H9 (cell line): ENCODE data around the gene CACFD1. TPM values are rescaled to one million over a fixed set of nuclear protein-coding genes. Genes with fewer than 3 reads are reported as not detected.

Source experiments
- DNase-seq: peaks from one replicate; pipeline ENCODE4 v3.0.0-alpha.2; 2017
- H2AFZ ChIP-seq: one replicate; pipeline ENCODE4 v1.6.1; 2013; ENCODE audit warnings: mild to moderate bottlenecking, low read length, control low read depth, moderate library complexity
- H2AK5ac ChIP-seq: 2 replicates; pipeline ENCODE4 v1.6.1; 2013; ENCODE audit warnings: low read length, control low read depth, mixed read lengths; ENCODE audit not compliant: insufficient read length
- H2BK120ac ChIP-seq: one replicate; pipeline ENCODE4 v1.6.1; 2013; ENCODE audit warnings: low read depth, mild to moderate bottlenecking, low read length, control low read depth, inconsistent platforms; ENCODE audit not compliant: poor library complexity, severe bottlenecking
- H2BK12ac ChIP-seq: 2 replicates; pipeline ENCODE4 v1.6.1; 2013; ENCODE audit warnings: low read length, control low read depth, mixed read lengths, low read depth; ENCODE audit not compliant: insufficient read length
- H2BK15ac ChIP-seq: 2 replicates; pipeline ENCODE4 v1.6.1; 2013; ENCODE audit warnings: low read depth, low read length, control low read depth
- H2BK20ac ChIP-seq: one replicate; pipeline ENCODE4 v1.6.1; 2013; ENCODE audit warnings: low read depth, mild to moderate bottlenecking, low read length, control low read depth, inconsistent platforms; ENCODE audit not compliant: poor library complexity, severe bottlenecking
- H2BK5ac ChIP-seq: 2 replicates; pipeline ENCODE4 v1.6.1; 2013; ENCODE audit warnings: low read length, control low read depth, mixed read lengths; ENCODE audit not compliant: insufficient read length
- H3K14ac ChIP-seq: 2 replicates; pipeline ENCODE4 v1.6.1; 2013; ENCODE audit warnings: low read length, control low read depth; ENCODE audit not compliant: insufficient read depth
- H3K18ac ChIP-seq: 2 replicates; pipeline ENCODE4 v1.6.1; 2013; ENCODE audit warnings: low read depth, mild to moderate bottlenecking, mixed read lengths, low read length, control low read depth; ENCODE audit not compliant: insufficient read length
- H3K23ac ChIP-seq: 2 replicates; pipeline ENCODE4 v1.6.1; 2013; ENCODE audit warnings: low read length, control low read depth, mixed read lengths, low read depth; ENCODE audit not compliant: insufficient read length
- H3K23me2 ChIP-seq: 2 replicates; pipeline ENCODE4 v1.6.1; 2013; ENCODE audit warnings: low read depth, mild to moderate bottlenecking, mixed read lengths, low read length, control low read depth; ENCODE audit not compliant: insufficient read length, poor library complexity, severe bottlenecking
- H3K27ac ChIP-seq: 2 replicates; pipeline ENCODE4 v1.5.1; 2013; ENCODE audit warnings: low read length, control low read depth, mixed read lengths, low read depth; ENCODE audit not compliant: insufficient read length
- H3K27me3 ChIP-seq: 2 replicates; pipeline ENCODE4 v1.6.1; 2013; ENCODE audit warnings: low read length, control low read depth, inconsistent platforms; ENCODE audit not compliant: insufficient read depth
- H3K4ac ChIP-seq: 2 replicates; pipeline ENCODE4 v1.6.1; 2013; ENCODE audit warnings: low read depth, mild to moderate bottlenecking, control low read depth, inconsistent platforms, low read length, moderate library complexity
- H3K4me1 ChIP-seq: 2 replicates; pipeline ENCODE4 v1.6.1; 2013; ENCODE audit warnings: low read length, control low read depth, inconsistent platforms; ENCODE audit not compliant: insufficient read depth
- H3K4me2 ChIP-seq: 2 replicates; pipeline ENCODE4 v1.6.1; 2013; ENCODE audit warnings: low read length, control low read depth, mixed read lengths; ENCODE audit not compliant: insufficient read length, insufficient read depth
- H3K56ac ChIP-seq: 2 replicates; pipeline ENCODE4 v1.6.1; 2013; ENCODE audit warnings: low read depth, mild to moderate bottlenecking, mixed read lengths, low read length, control low read depth; ENCODE audit not compliant: insufficient read length
- H3K79me1 ChIP-seq: 2 replicates; pipeline ENCODE4 v1.6.1; 2013; ENCODE audit warnings: low read depth, mild to moderate bottlenecking, moderate library complexity, low read length, control low read depth, inconsistent platforms; ENCODE audit not compliant: insufficient read depth, poor library complexity, severe bottlenecking
- H3K79me2 ChIP-seq: 2 replicates; pipeline ENCODE4 v1.6.1; 2013; ENCODE audit warnings: low read length, control low read depth, inconsistent platforms; ENCODE audit not compliant: insufficient read depth
- H3K9ac ChIP-seq: 2 replicates; pipeline ENCODE4 v1.6.1; 2013; ENCODE audit warnings: low read length, control low read depth, mixed read lengths; ENCODE audit not compliant: insufficient read length; ENCODE audit errors: extremely low read depth
- H3K9me3 ChIP-seq: one replicate; pipeline ENCODE4 v1.6.1; 2013; ENCODE audit warnings: low read depth, low read length, inconsistent platforms; ENCODE audit not compliant: control insufficient read depth
- H3T11ph ChIP-seq: one replicate; pipeline ENCODE4 v1.6.1; 2013; ENCODE audit warnings: mild to moderate bottlenecking, low read length, control low read depth, inconsistent platforms
- H4K20me1 ChIP-seq: one replicate; pipeline ENCODE4 v1.6.1; 2013; ENCODE audit not compliant: control insufficient read depth, insufficient read length, insufficient read depth
- H4K5ac ChIP-seq: 2 replicates; pipeline ENCODE4 v1.6.1; 2013; ENCODE audit warnings: low read depth, mild to moderate bottlenecking, mixed read lengths, low read length, control low read depth; ENCODE audit not compliant: insufficient read length
- H4K8ac ChIP-seq: replicated peaks from 2 replicates; pipeline ENCODE4 v1.6.1; 2013; ENCODE audit warnings: low read length, control low read depth, mixed read lengths, low read depth; ENCODE audit not compliant: insufficient read length
- H4K91ac ChIP-seq: 2 replicates; pipeline ENCODE4 v1.6.1; 2013; ENCODE audit warnings: low read depth, mild to moderate bottlenecking, moderate library complexity, mixed read lengths, low read length, control low read depth; ENCODE audit not compliant: insufficient read length
- H3K27ac Mint-ChIP-seq, 3 experiments: 2 replicates in 2 of 3; 3 replicates in 1 of 3; pipeline ENCODE4 v1.8.0; 2020 to 2021; ENCODE audit warnings: mixed read lengths in 3 of 3, mild to moderate bottlenecking in 1 of 3, moderate library complexity in 1 of 3
- H3K27me3 Mint-ChIP-seq: 2 replicates; pipeline ENCODE4 v1.8.0; 2021; ENCODE audit warnings: low read depth, mild to moderate bottlenecking, moderate library complexity, mixed read lengths
- H3K36me3 Mint-ChIP-seq, 3 experiments: 2 replicates in 2 of 3; 3 replicates in 1 of 3; pipeline ENCODE4 v1.8.0; 2020 to 2021; ENCODE audit warnings: low read depth in 3 of 3, mixed read lengths in 3 of 3; ENCODE audit not compliant: insufficient read depth in 1 of 3
- H3K4me1 Mint-ChIP-seq, 2 experiments: 2 replicates each; pipeline ENCODE4 v1.8.0; 2020; ENCODE audit warnings: mixed read lengths in 2 of 2
- H3K4me3 Mint-ChIP-seq, 2 experiments: 2 replicates in 1 of 2; 3 replicates in 1 of 2; pipeline ENCODE4 v1.8.0; 2020 to 2021; ENCODE audit warnings: mild to moderate bottlenecking in 2 of 2, mixed read lengths in 2 of 2, moderate library complexity in 1 of 2
- H3K9me3 Mint-ChIP-seq, 2 experiments: 2 replicates in 1 of 2; 3 replicates in 1 of 2; pipeline ENCODE4 v1.8.0; 2020; ENCODE audit warnings: mild to moderate bottlenecking in 2 of 2, mixed read lengths in 2 of 2, moderate library complexity in 1 of 2
- CTCF ChIP-seq: fragments of 200-600 bp; sonication (generic); conservative IDR thresholded peaks from 3 replicates; pipeline ENCODE4 v1.8.0; 2021; ENCODE audit warnings: antibody characterized with exemption, mild to moderate bottlenecking
- WGBS: extraction: QIAGEN DNeasy Blood & Tissue Kit; methylation state at CpG from one replicate; pipeline ENCODE4 v1.1.7; 2013; ENCODE audit warnings: missing lambda C conversion rate, low lambda C conversion rate, mixed read lengths; ENCODE audit not compliant: insufficient read length; ENCODE audit errors: extremely low coverage; 5-methylcytosine and 5-hydroxymethylcytosine counted together
- total RNA-seq: library from RNA; stranded (reverse); gene quantifications from 2 replicates; pipeline ENCODE4 v1.2.1, GENCODE V29; 2021

Gene CACFD1
- total RNA-seq, 1 experiment from 2014 or later = 20.0 TPM

GRCh38 chr9:133510926-133511505, 51.2 kb downstream of the CACFD1 start:
- Mint-ChIP-seq H3K4me1 (peaks cover 8 to 17% of the 10 kb centered on the region in 2 experiments), H3K9me3 (no peaks in the 10 kb centered on the region), H3K27me3 (peaks cover 15% of the 10 kb centered on the region), H3K36me3 (no peaks in the 10 kb centered on the region), H3K27ac (no peak overlapping the region), H3K4me3 (no peak overlapping the region)
- Histone ChIP-seq H3K27ac (no peak overlapping the region), H4K5ac (no peak overlapping the region), H4K8ac (no peak overlapping the region), H4K91ac (no peak overlapping the region), H2BK5ac (no peak overlapping the region), H4K20me1 (peaks cover 3% of the 10 kb centered on the region), H3K4me2 (no peak overlapping the region), H2BK15ac (no peak overlapping the region), H3K9me3 (no peaks in the 10 kb centered on the region), H3K4ac (no peak overlapping the region), H3K79me1 (no peaks in the 10 kb centered on the region), H3T11ph (no peak overlapping the region), H3K9ac (no peak overlapping the region), H3K79me2 (no peaks in the 10 kb centered on the region), H3K23me2 (no peaks in the 10 kb centered on the region), H3K4me1 (peaks cover 2% of the 10 kb centered on the region; the same call in 1 of the 2 replicates), H2AFZ (no peak overlapping the region), H2BK12ac (no peak overlapping the region), H3K14ac (no peak overlapping the region), H3K18ac (no peak overlapping the region), H3K27me3 (no peaks in the 10 kb centered on the region), H2AK5ac (no peak overlapping the region), H2BK120ac (no peak overlapping the region), H2BK20ac (no peak overlapping the region), H3K23ac (no peak overlapping the region), H3K56ac (no peak overlapping the region)
- TF ChIP-seq CTCF = no peak
- no peak for DNase-seq
- WGBS = no CpG with 5 or more reads among the region's 27 CpGs
